ENCODE data around the gene MRM2.

GRCh38 chr7:2258661-2259365, 16.8 kb upstream of the MRM2 start:
- no peak for TF ChIP-seq POLR2A (IDR thresholded peaks at IDR 0.05)
- TF ChIP-seq, protein P1, sequence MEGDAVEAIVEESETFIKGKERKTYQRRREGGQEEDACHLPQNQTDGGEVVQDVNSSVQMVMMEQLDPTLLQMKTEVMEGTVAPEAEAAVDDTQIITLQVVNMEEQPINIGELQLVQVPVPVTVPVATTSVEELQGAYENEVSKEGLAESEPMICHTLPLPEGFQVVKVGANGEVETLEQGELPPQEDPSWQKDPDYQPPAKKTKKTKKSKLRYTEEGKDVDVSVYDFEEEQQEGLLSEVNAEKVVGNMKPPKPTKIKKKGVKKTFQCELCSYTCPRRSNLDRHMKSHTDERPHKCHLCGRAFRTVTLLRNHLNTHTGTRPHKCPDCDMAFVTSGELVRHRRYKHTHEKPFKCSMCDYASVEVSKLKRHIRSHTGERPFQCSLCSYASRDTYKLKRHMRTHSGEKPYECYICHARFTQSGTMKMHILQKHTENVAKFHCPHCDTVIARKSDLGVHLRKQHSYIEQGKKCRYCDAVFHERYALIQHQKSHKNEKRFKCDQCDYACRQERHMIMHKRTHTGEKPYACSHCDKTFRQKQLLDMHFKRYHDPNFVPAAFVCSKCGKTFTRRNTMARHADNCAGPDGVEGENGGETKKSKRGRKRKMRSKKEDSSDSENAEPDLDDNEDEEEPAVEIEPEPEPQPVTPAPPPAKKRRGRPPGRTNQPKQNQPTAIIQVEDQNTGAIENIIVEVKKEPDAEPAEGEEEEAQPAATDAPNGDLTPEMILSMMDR (IDR thresholded peaks at IDR 0.05): no peak
- no peak for TF ChIP-seq EP300 (IDR thresholded peaks at IDR 0.05)
- no peak for TF ChIP-seq POLR2AphosphoS5 (IDR thresholded peaks at IDR 0.05)

Data from gastroesophageal sphincter (tissue), 3 donors.